Transverse colon (tissue), 4 donors: Measurements from ENCODE around the gene PRPS1L1. TPM values are rescaled to one million over a fixed set of nuclear protein-coding genes. Genes with fewer than 3 reads are reported as not detected.

ENCODE experiments used
- DNase-seq: peaks from one replicate; pipeline ENCODE4 v3.0.0-alpha.2; 2019
- H3K27ac ChIP-seq, 4 donors: fragments of 200-600 bp; sonication (generic); 2 replicates each; pipeline ENCODE4 v1.5.1; 2016 to 2018; ENCODE audit warnings: inconsistent platforms in 4 of 4
- H3K27me3 ChIP-seq: fragments of 200-600 bp; sonication (generic); 2 replicates; pipeline ENCODE4 v1.5.1; 2017; ENCODE audit warnings: inconsistent platforms
- H3K36me3 ChIP-seq, 4 donors: fragments of 200-600 bp; sonication (generic); 2 replicates each; pipeline ENCODE4 v1.5.1; 2017 to 2019; ENCODE audit warnings: inconsistent platforms in 4 of 4
- H3K4me1 ChIP-seq, 4 donors: fragments of 200-600 bp; sonication (generic); 2 replicates each; pipeline ENCODE4 v1.5.1; 2017 to 2020; ENCODE audit warnings: inconsistent platforms in 4 of 4
- H3K4me3 ChIP-seq, 4 donors: fragments of 200-600 bp; sonication (generic); 1 replicate in 1 of 4; 2 replicates in 3 of 4; pipeline versions ENCODE4 v1.5.1 to v1.6.1; 2017 to 2019; ENCODE audit warnings: inconsistent platforms in 4 of 4
- H3K9me3 ChIP-seq, 2 donors: fragments of 200-600 bp; sonication (generic); 2 replicates each; pipeline ENCODE4 v1.5.1; 2017 to 2019; ENCODE audit warnings: inconsistent platforms in 2 of 2
- EP300 ChIP-seq: sonication (generic); formaldehyde crosslinking; IDR thresholded peaks from one replicate; pipeline ENCODE4 v1.6.1; 2017; ENCODE audit warnings: antibody characterized with exemption, low read depth
- POLR2A ChIP-seq: fragments of 450-650 bp; IDR thresholded peaks from one replicate; pipeline ENCODE4 v1.6.1; 2016; ENCODE audit warnings: antibody characterized with exemption, mild to moderate bottlenecking, moderate library complexity
- POLR2AphosphoS5 ChIP-seq, 3 donors: sonication (generic); formaldehyde crosslinking; IDR thresholded peaks; one replicate each; pipeline ENCODE4 v1.6.1; 2016; ENCODE audit warnings: antibody characterized with exemption in 3 of 3
- WGBS, 2 donors: methylation state at CpG; one replicate each; pipeline ENCODE4 v1.1.5; 2018; ENCODE audit warnings: low coverage in 1 of 2; 5-methylcytosine and 5-hydroxymethylcytosine counted together
- in situ Hi-C, 4 donors: fragments of 200-750 bp; cut with MboI; loops; one replicate each; pipeline versions ENCODE4 v1.15.0 to v1.15.1; 2017; ENCODE audit warnings: low sequenced_read_pairs in 3 of 4, low pct_ligation_motif_present in 1 of 4, low pct_unique_long_range_greater_than_20kb in 1 of 4
- intact Hi-C: fragments of 100-400 bp; cut with DNase I; formaldehyde crosslinking; loops from one replicate; pipeline ENCODE4 v1.15.1; 2023; ENCODE audit warnings: low total_unique reads
- total RNA-seq, 4 donors: library from RNA; depleted of rRNA; stranded (reverse); fragments of >200 nt; gene quantifications; one replicate each; pipeline ENCODE4 v1.1.0, GENCODE V29; 2016
- TF ChIP-seq, protein P1 (sequence below), 5 experiments: fragments of 200-600 bp in 3 of 5; fragments of 450-650 bp in 2 of 5; sonication (generic) in 3 of 5; IDR thresholded peaks; 1 replicate in 2 of 5; 2 replicates in 3 of 5; pipeline ENCODE4 v1.5.1; 2016 to 2017; ENCODE audit warnings: antibody characterized with exemption in 5 of 5, inconsistent platforms in 3 of 5, mild to moderate bottlenecking in 2 of 5, moderate library complexity in 1 of 5

PRPS1L1 gene
- total RNA-seq, 4 donors from 2014 or later: not detected

DNA sequence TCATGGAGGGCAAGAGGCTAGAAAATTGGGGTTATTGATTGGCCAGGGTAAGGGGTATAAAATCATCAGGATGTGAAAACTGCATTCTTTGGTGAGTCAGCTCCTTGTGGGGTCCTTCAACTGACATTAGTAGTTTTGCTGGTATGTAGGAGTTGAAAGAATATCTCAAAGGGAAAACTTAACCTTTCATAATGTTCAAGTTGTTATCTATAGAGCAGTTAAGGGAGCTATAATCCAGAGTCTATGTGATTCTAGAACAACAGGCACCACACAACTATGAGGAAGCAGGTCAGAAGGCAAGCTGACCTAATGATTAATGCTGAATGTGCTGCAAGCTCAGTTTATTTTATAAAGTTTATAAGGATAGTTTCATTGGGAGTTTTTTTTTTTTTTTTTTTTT, 13.7 kb downstream of the PRPS1L1 start:
- no peak for DNase-seq
- H3K27me3 ChIP-seq: no peaks in the 10 kb centered on the region
- intact Hi-C loops (no loop called here), in situ Hi-C loops (no loop called here)
- H3K36me3 ChIP-seq: no peaks in the 10 kb centered on the region
- no peak for TF ChIP-seq POLR2AphosphoS5 (IDR thresholded peaks at IDR 0.05)
- TF ChIP-seq POLR2A: no peak
- TF ChIP-seq, protein P1, sequence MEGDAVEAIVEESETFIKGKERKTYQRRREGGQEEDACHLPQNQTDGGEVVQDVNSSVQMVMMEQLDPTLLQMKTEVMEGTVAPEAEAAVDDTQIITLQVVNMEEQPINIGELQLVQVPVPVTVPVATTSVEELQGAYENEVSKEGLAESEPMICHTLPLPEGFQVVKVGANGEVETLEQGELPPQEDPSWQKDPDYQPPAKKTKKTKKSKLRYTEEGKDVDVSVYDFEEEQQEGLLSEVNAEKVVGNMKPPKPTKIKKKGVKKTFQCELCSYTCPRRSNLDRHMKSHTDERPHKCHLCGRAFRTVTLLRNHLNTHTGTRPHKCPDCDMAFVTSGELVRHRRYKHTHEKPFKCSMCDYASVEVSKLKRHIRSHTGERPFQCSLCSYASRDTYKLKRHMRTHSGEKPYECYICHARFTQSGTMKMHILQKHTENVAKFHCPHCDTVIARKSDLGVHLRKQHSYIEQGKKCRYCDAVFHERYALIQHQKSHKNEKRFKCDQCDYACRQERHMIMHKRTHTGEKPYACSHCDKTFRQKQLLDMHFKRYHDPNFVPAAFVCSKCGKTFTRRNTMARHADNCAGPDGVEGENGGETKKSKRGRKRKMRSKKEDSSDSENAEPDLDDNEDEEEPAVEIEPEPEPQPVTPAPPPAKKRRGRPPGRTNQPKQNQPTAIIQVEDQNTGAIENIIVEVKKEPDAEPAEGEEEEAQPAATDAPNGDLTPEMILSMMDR (IDR thresholded peaks at IDR 0.05): no peak
- TF ChIP-seq EP300: no peak
- H3K4me1 ChIP-seq: peaks cover 0 to 3% (median 2%) of the 10 kb centered on the region in 4 donors
- H3K4me3 ChIP-seq: no peak overlapping the region
- no peak overlapping the region for H3K27ac ChIP-seq
- H3K9me3 ChIP-seq: no peaks in the 10 kb centered on the region

- no peaks in the 10 kb centered on the region for H3K9me3 ChIP-seq
- 91 to 93% methylated on average over 3 of the region's 3 CpGs for WGBS, 2 donors
- no peak overlapping the region for H3K27ac ChIP-seq
- H3K36me3 ChIP-seq: no peaks in the 10 kb centered on the region
- no peak for TF ChIP-seq EP300
- H3K27me3 ChIP-seq: no peaks in the 10 kb centered on the region
- no peaks in the 10 kb centered on the region for H3K4me1 ChIP-seq
- in situ Hi-C loops: no loop called here
- intact Hi-C loops: no loop called here
- no peak overlapping the region for H3K4me3 ChIP-seq
- DNase-seq: no peak
Measured at GRCh38 chr7:18004372-18004771, 23.3 kb downstream of the PRPS1L1 start.

GRCh38 chr7:18003286-18003994, 24.2 kb downstream of the PRPS1L1 start:
- 66 to 69% methylated on average over 3 to 4 of the region's 4 CpGs for whole genome bisulfite sequencing, 2 donors
- Histone ChIP-seq H3K9me3 (no peaks in the 10 kb centered on the region), H3K36me3 (no peaks in the 10 kb centered on the region), H3K4me3 (no peak overlapping the region), H3K4me1 (no peaks in the 10 kb centered on the region), H3K27ac (no peak overlapping the region), H3K27me3 (no peaks in the 10 kb centered on the region)
- in situ Hi-C loops: no loop called here
- intact Hi-C loops: no loop called here
- TF ChIP-seq, protein P1 (IDR thresholded peaks at IDR 0.05): no peak
- TF ChIP-seq POLR2A (no peak), POLR2AphosphoS5 (IDR thresholded peaks at IDR 0.05) (no peak), EP300 (no peak)
- DNase-seq: no peak

- Histone ChIP-seq H3K4me3 (no peak overlapping the region), H3K27ac (no peak overlapping the region), H3K9me3 (no peaks in the 10 kb centered on the region), H3K4me1 (no peaks in the 10 kb centered on the region), H3K27me3 (no peaks in the 10 kb centered on the region), H3K36me3 (no peaks in the 10 kb centered on the region)
- intact Hi-C loops (no loop called here), in situ Hi-C loops (no loop called here)
- WGBS, 2 donors: 89 to 95% methylated on average over 2 of the region's 2 CpGs
- DNase-seq: no peak
- no peak for TF ChIP-seq POLR2A
- TF ChIP-seq, protein P1 (IDR thresholded peaks at IDR 0.05): no peak
- TF ChIP-seq POLR2AphosphoS5 (IDR thresholded peaks at IDR 0.05): no peak
- no peak for TF ChIP-seq EP300
Measured at GRCh38 chr7:17998692-17999091, 29.0 kb downstream of the PRPS1L1 start.
